C4-2B (cell line): ENCODE measurements around the gene CCDC190.

Experiments
- ZFX ChIP-seq: fragments of 450-650 bp; IDR thresholded peaks from 2 replicates; pipeline ENCODE4 v1.6.1; 2017
- TF ChIP-seq, protein P1 (sequence below): fragments of 450-650 bp; conservative IDR thresholded peaks from 2 replicates; pipeline ENCODE4 v1.5.1; 2017; ENCODE audit warnings: mild to moderate bottlenecking

DNA sequence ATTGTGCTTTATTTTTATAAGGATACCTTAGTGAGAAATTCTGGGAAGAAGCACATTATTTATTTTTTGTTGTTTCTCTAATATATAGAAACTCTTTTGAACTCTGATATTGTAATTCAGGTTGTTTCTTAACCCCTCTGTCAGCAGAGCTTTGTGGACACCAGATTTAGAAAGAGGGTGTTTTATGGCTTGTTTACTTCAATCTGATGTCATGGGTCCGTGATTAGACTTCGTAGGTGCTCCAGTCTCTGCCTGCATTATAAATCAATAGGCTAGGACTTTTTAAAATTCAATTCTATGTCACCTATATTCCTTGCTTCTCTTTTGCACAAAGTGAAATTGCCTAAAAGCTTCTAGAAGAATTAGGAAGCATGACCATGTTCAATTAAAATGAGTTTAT, 47.3 kb upstream of the CCDC190 start:
- TF ChIP-seq, protein P1, sequence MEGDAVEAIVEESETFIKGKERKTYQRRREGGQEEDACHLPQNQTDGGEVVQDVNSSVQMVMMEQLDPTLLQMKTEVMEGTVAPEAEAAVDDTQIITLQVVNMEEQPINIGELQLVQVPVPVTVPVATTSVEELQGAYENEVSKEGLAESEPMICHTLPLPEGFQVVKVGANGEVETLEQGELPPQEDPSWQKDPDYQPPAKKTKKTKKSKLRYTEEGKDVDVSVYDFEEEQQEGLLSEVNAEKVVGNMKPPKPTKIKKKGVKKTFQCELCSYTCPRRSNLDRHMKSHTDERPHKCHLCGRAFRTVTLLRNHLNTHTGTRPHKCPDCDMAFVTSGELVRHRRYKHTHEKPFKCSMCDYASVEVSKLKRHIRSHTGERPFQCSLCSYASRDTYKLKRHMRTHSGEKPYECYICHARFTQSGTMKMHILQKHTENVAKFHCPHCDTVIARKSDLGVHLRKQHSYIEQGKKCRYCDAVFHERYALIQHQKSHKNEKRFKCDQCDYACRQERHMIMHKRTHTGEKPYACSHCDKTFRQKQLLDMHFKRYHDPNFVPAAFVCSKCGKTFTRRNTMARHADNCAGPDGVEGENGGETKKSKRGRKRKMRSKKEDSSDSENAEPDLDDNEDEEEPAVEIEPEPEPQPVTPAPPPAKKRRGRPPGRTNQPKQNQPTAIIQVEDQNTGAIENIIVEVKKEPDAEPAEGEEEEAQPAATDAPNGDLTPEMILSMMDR, result no peak
- no peak for TF ChIP-seq ZFX
